BE2C (cell line): ENCODE measurements around the gene TMEM203.

ENCODE experiments used
- DNase-seq: peaks from one replicate; pipeline ENCODE4 v3.0.0-alpha.2; 2020
- H3K27me3 ChIP-seq: fragments of 250-450 bp; sonication (Bioruptor Pico); 2 replicates; pipeline ENCODE4 v1.5.1; 2020; ENCODE audit warnings: mild to moderate bottlenecking
- H3K36me3 ChIP-seq: fragments of 250-450 bp; sonication (Bioruptor Pico); 2 replicates; pipeline ENCODE4 v1.5.1; 2020; ENCODE audit warnings: mild to moderate bottlenecking
- H3K4me1 ChIP-seq: fragments of 250-450 bp; sonication (Bioruptor Pico); 2 replicates; pipeline ENCODE4 v1.5.1; 2020
- H3K4me3 ChIP-seq: 2 replicates; pipeline ENCODE4 v1.5.1; 2011; ENCODE audit warnings: low read depth, low read length
- H3K9me3 ChIP-seq: fragments of 250-450 bp; sonication (Bioruptor Pico); 2 replicates; pipeline ENCODE4 v1.5.1; 2020
- CTCF ChIP-seq: IDR thresholded peaks from 2 replicates; pipeline ENCODE4 v1.5.1; 2012; ENCODE audit warnings: mild to moderate bottlenecking, low read depth, low read length

The TMEM203 gene

GRCh38 chr9:137213160-137214060 is 8.0 kb upstream of the TMEM203 start:
- peak; percentile 43 for TF ChIP-seq CTCF
- DNase-seq = no peak
- Histone ChIP-seq H3K27me3 (no peaks in the 10 kb centered on the region), H3K4me1 (peaks cover 10% of the 10 kb centered on the region), H3K4me3 (no peak overlapping the region), H3K36me3 (no peaks in the 10 kb centered on the region), H3K9me3 (no peaks in the 10 kb centered on the region)

DNA sequence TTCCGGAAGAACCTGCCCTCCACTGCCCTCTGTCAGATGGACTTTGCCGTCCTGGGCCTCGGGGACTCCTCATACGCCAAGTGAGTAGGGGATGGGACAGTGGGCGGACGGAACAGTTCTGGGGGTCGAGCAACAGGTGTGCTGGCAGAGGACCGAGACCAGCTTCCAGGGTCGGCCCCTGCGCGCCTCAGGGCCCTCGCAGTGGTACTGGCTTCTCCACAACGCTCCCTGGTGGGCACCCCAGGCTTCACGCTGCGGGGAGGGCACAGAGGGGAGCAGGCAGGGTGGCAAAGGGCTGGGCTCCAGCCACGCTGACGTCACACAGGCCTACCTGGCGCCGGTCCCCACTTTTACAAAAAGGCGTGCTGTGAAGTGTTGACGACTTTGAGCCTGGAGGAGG is 7.1 kb upstream of the TMEM203 start:
- peak; percentile 28 for TF ChIP-seq CTCF
- peaks cover 1% of the 10 kb centered on the region for H3K4me1 ChIP-seq
- H3K36me3 ChIP-seq = no peaks in the 10 kb centered on the region
- DNase-seq = no peak
- H3K4me3 ChIP-seq = no peak overlapping the region
- H3K9me3 ChIP-seq = no peaks in the 10 kb centered on the region
- H3K27me3 ChIP-seq = no peaks in the 10 kb centered on the region

DNA sequence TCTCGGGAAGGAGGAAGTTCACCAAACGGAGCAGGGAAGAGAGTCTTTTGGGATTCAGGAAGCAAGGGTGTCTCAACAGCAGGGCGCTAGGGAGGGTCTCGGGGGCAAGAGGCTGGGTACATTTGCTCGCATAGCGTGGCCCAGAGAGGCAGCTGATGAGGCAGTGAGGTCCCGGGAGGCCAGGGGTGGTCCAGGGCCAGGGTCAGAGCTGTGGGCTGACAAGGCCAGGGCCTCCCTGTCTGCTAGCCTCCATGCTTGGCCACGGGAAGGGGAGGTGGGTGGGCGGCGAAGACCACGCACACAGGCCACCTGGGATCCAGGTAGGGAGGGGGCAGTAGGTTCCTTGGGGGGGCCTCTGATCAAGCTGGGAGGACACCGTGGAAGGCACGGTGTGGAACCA is 6.1 kb upstream of the TMEM203 start:
- Histone ChIP-seq H3K36me3 (no peaks in the 10 kb centered on the region), H3K9me3 (no peaks in the 10 kb centered on the region)
- no peak for TF ChIP-seq CTCF

GRCh38 chr9:137206602-137207001 is 1.2 kb upstream of the TMEM203 start:
- Histone ChIP-seq H3K36me3 (no peaks in the 10 kb centered on the region), H3K27me3 (no peaks in the 10 kb centered on the region), H3K9me3 (no peaks in the 10 kb centered on the region), H3K4me1 (peaks cover 4% of the 10 kb centered on the region), H3K4me3 (peak overlapping the region; percentile 98)
- DNase-seq = no peak
- TF ChIP-seq CTCF = no peak

More for the DNA sequence above, 6.1 kb upstream of the TMEM203 start:
- Histone ChIP-seq H3K4me3 (no peak overlapping the region), H3K4me1 (no peaks in the 10 kb centered on the region; the same call in 1 of the 2 replicates), H3K27me3 (no peaks in the 10 kb centered on the region)
- no peak for DNase-seq

DNA sequence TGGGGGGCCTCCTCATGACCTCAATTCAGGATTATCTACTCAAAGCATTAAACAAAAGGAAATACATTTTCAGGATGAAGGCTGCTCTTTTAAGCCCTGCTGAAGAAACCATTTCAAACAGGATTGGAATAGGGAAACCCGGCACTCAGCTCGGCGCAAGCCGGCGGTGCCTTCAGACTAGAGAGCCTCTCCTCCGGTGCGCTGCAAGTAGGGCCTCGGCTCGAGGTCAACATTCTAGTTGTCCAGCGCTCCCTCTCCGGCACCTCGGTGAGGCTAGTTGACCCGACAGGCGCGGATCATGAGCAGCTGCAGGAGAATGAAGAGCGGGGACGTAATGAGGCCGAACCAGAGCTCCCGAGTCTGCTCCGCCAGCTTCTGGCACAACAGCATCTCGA is 720 bp downstream of the TMEM203 start:
- no peaks in the 10 kb centered on the region for H3K36me3 ChIP-seq
- no peaks in the 10 kb centered on the region for H3K9me3 ChIP-seq
- no peak for TF ChIP-seq CTCF
- H3K4me3 ChIP-seq = peak overlapping the region; percentile 98
- peaks cover 6% of the 10 kb centered on the region for H3K4me1 ChIP-seq
- H3K27me3 ChIP-seq = no peaks in the 10 kb centered on the region
- DNase-seq = no peak

DNA sequence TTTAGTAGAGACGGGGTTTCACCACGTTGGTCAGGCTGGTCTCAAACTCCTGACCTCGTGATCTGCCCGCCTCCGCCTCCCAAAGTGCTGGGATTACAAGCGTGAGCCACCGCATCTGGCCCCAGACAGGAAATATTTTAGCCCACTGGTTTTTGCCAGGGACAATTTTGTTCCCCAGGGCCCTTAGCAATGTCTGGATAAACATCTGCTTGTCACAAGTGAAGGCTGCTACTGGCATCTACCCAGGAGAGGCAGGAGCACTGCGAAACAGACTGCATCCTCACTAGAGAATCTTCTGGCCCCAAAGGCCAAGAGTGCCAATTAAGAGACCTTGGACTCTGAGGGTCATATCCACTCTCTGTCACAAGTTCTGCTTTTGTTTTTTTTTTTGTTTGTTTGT is 2.5 kb downstream of the TMEM203 start:
- no peaks in the 10 kb centered on the region for H3K36me3 ChIP-seq
- peaks cover 9% of the 10 kb centered on the region for H3K4me1 ChIP-seq
- peak; percentile 80 for DNase-seq
- H3K4me3 ChIP-seq = no peak overlapping the region
- H3K27me3 ChIP-seq = no peaks in the 10 kb centered on the region
- TF ChIP-seq CTCF = no peak
- no peaks in the 10 kb centered on the region for H3K9me3 ChIP-seq
